Loucy (cell line): ENCODE results near the gene DXO.

ENCODE experiments used
- CTCF ChIP-seq: fragments of 200-600 bp; sonication (generic); conservative IDR thresholded peaks from 2 replicates; pipeline ENCODE4 v1.5.1; 2014; ENCODE audit warnings: mild to moderate bottlenecking, antibody characterized with exemption, low read length
- EZH2phosphoT487 ChIP-seq: fragments of 200-600 bp; IDR thresholded peaks from 2 replicates; pipeline ENCODE4 v1.6.1; 2018; ENCODE audit warnings: antibody characterized with exemption, mild to moderate bottlenecking, moderate library complexity, borderline replicate concordance

GRCh38 chr6:31927242-31927862 lies 44.6 kb downstream of the DXO start, which contains the start of gene C2:
- TF ChIP-seq CTCF, result no peak
- no peak for TF ChIP-seq EZH2phosphoT487
